Activated T-cell treated with anti-CD3 and anti-CD28 coated beads, Interleukin-2, amount 50 U/mL, for 72 hours (primary cell): ENCODE data around the gene GDPD3. TPM values are rescaled to one million over a fixed set of nuclear protein-coding genes. Genes with fewer than 3 reads are reported as not detected.
A peak's percentile ranks its signal among the peaks of the same experiment; 100 is the strongest.

Experiments
- ATAC-seq, 2 donors: fragments of 150-1000 bp; cut with Tn5 transposase; replicated peaks in 1 of 2; 2 replicates each; pipeline ENCODE4 v1.10.0; 2021; ENCODE audit warnings: moderate library complexity in 2 of 2, mild to moderate bottlenecking in 1 of 2
- DNase-seq, 2 donors: peaks; one replicate each; pipeline ENCODE4 v3.0.0; 2021 to 2022; ENCODE audit warnings: mixed read lengths in 1 of 2
- H3K27ac Mint-ChIP-seq: one replicate; pipeline ENCODE4 v1.8.0; 2022; ENCODE audit warnings: mild to moderate bottlenecking, moderate library complexity, mixed read lengths
- H3K27me3 Mint-ChIP-seq: one replicate; pipeline ENCODE4 v1.8.0; 2022; ENCODE audit warnings: low read depth, mixed read lengths
- H3K36me3 Mint-ChIP-seq, 2 donors: one replicate each; pipeline ENCODE4 v1.8.0; 2022; ENCODE audit warnings: mixed read lengths in 2 of 2, mild to moderate bottlenecking in 1 of 2; ENCODE audit not compliant: insufficient read depth in 2 of 2
- H3K4me1 Mint-ChIP-seq: one replicate; pipeline ENCODE4 v1.8.0; 2022; ENCODE audit warnings: low read depth, mixed read lengths
- H3K4me3 Mint-ChIP-seq, 2 donors: one replicate each; pipeline ENCODE4 v1.8.0; 2022; ENCODE audit warnings: mild to moderate bottlenecking in 2 of 2, mixed read lengths in 2 of 2, moderate library complexity in 2 of 2
- H3K9me3 Mint-ChIP-seq, 2 donors: one replicate each; pipeline ENCODE4 v1.8.0; 2022; ENCODE audit warnings: mixed read lengths in 2 of 2
- total RNA-seq, 2 donors: library from RNA; stranded (reverse); gene quantifications; one replicate each; pipeline ENCODE4 v1.2.3, GENCODE V29; 2022

GDPD3 gene
- total RNA-seq, 2 donors from 2014 or later = 13.9 to 20.5 TPM

- Mint-ChIP-seq H3K27ac (peak overlapping the region; percentile 99), H3K9me3 (no peaks in the 10 kb centered on the region), H3K4me1 (peaks cover 32% of the 10 kb centered on the region), H3K27me3 (no peaks in the 10 kb centered on the region), H3K4me3 (peak overlapping the region; percentile 99 to 100), H3K36me3 (peaks cover 18 to 27% of the 10 kb centered on the region in 2 donors)
- peak; percentile 28 to 42 for ATAC-seq
- peak; percentile 76 to 81 for DNase-seq
Observed at GRCh38 chr16:30063893-30064728, 49.2 kb downstream of the GDPD3 start.

- Mint-ChIP-seq H3K9me3 (no peaks in the 10 kb centered on the region), H3K4me3 (peak overlapping the region; percentile 99 to 100), H3K36me3 (peaks cover 15 to 20% of the 10 kb centered on the region in 2 donors), H3K27me3 (no peaks in the 10 kb centered on the region), H3K27ac (peak overlapping the region; percentile 99), H3K4me1 (peaks cover 25% of the 10 kb centered on the region)
- ATAC-seq (no peak), DNase-seq (no peak)
Observed at GRCh38 chr16:30063278-30063892, 50.0 kb downstream of the GDPD3 start.

GRCh38 chr16:30060836-30061554 lies 52.3 kb downstream of the GDPD3 start:
- ATAC-seq (no peak), DNase-seq (no peak)
- H3K9me3 Mint-ChIP-seq = no peaks in the 10 kb centered on the region
- no peak overlapping the region for H3K27ac Mint-ChIP-seq
- H3K4me3 Mint-ChIP-seq = no peak overlapping the region
- H3K27me3 Mint-ChIP-seq = no peaks in the 10 kb centered on the region
- H3K36me3 Mint-ChIP-seq = peaks cover 4 to 6% of the 10 kb centered on the region in 2 donors
- H3K4me1 Mint-ChIP-seq = peaks cover 10% of the 10 kb centered on the region

GRCh38 chr16:30060346-30060745 lies 53.0 kb downstream of the GDPD3 start:
- H3K4me3 Mint-ChIP-seq = no peak overlapping the region
- no peaks in the 10 kb centered on the region for H3K9me3 Mint-ChIP-seq
- H3K27me3 Mint-ChIP-seq = no peaks in the 10 kb centered on the region
- peaks cover 3 to 4% of the 10 kb centered on the region in 2 donors for H3K36me3 Mint-ChIP-seq
- DNase-seq (no peak), ATAC-seq (no peak)
- peaks cover 15% of the 10 kb centered on the region for H3K4me1 Mint-ChIP-seq
- H3K27ac Mint-ChIP-seq = no peak overlapping the region

GRCh38 chr16:30054959-30055553 lies 58.3 kb downstream of the GDPD3 start:
- DNase-seq (peak; percentile 66 to 73), ATAC-seq (peak; percentile 72 to 73)
- H3K4me1 Mint-ChIP-seq = peaks cover 38% of the 10 kb centered on the region
- no peaks in the 10 kb centered on the region for H3K27me3 Mint-ChIP-seq
- no peak overlapping the region for H3K27ac Mint-ChIP-seq
- no peaks in the 10 kb centered on the region for H3K9me3 Mint-ChIP-seq
- peak overlapping the region; percentile 30 to 48 for H3K4me3 Mint-ChIP-seq
- peaks cover 0 to 4% of the 10 kb centered on the region in 2 donors for H3K36me3 Mint-ChIP-seq

Other genes with a start within 250 kb of the GDPD3 start
- under 1 TPM; 0.31 to 0.44 TPM for gene SEZ6L2, start 214.0 kb downstream of the GDPD3 start, total RNA-seq
- under 1 TPM; 0.82 to 0.93 TPM for gene ASPHD1, start 213.0 kb downstream of the GDPD3 start, total RNA-seq
- 10 to 100 TPM; 45.3 to 46.8 TPM for gene KCTD13, start 187.3 kb downstream of the GDPD3 start, total RNA-seq
- gene TMEM219, start 151.5 kb downstream of the GDPD3 start, total RNA-seq = 10 to 100 TPM; 84.5 to 84.7 TPM
- 10 to 100 TPM; 31.1 to 35.0 TPM for gene TAOK2, start 139.7 kb downstream of the GDPD3 start, total RNA-seq
- 10 to 100 TPM; 38.8 to 45.8 TPM for gene HIRIP3, start 117.9 kb downstream of the GDPD3 start, total RNA-seq
- gene INO80E, start 117.3 kb downstream of the GDPD3 start, total RNA-seq = 100 to 1,000 TPM in 1 of 2 donors, 10 to 100 TPM in 1; 98.5 to 116 TPM
- gene DOC2A, start 102.5 kb downstream of the GDPD3 start, total RNA-seq = under 1 TPM in 1 of 2 donors, not detected in 1; 0.43 TPM
- gene C16orf92, start 90.3 kb downstream of the GDPD3 start, total RNA-seq = not detected
- 1 to 10 TPM; 4.5 to 6.9 TPM for gene TLCD3B, start 82.3 kb downstream of the GDPD3 start, total RNA-seq
- 100 to 1,000 TPM; 857 to 918 TPM for gene ALDOA, start 47.8 kb downstream of the GDPD3 start, total RNA-seq
- 100 to 1,000 TPM; 114 to 124 TPM for gene PPP4C, start 37.5 kb downstream of the GDPD3 start, total RNA-seq
- gene TBX6, start 21.6 kb downstream of the GDPD3 start, total RNA-seq = 1 to 10 TPM; 4.2 to 5.8 TPM
- 10 to 100 TPM; 60.2 to 77.8 TPM for gene YPEL3, start 17.3 kb downstream of the GDPD3 start, total RNA-seq
- 100 to 1,000 TPM in 1 of 2 donors, 10 to 100 TPM in 1; 84.8 to 103 TPM for gene MAPK3, start 9.7 kb upstream of the GDPD3 start, total RNA-seq
- 100 to 1,000 TPM; 843 to 987 TPM for gene CORO1A, start 70.1 kb upstream of the GDPD3 start, total RNA-seq
- 10 to 100 TPM; 73.7 to 87.3 TPM for gene BOLA2B, start 80.1 kb upstream of the GDPD3 start, total RNA-seq
- gene SLX1A, start 80.3 kb upstream of the GDPD3 start, total RNA-seq = 100 to 1,000 TPM in 1 of 2 donors, 10 to 100 TPM in 1; 48.1 to 129 TPM
- 10 to 100 TPM; 16.6 to 20.1 TPM for gene SULT1A3, start 85.7 kb upstream of the GDPD3 start, total RNA-seq
- gene NPIPB13, start 134.9 kb upstream of the GDPD3 start, total RNA-seq = 10 to 100 TPM; 18.5 to 20.4 TPM
- 10 to 100 TPM; 61.9 to 63.5 TPM for gene CD2BP2, start 241.8 kb upstream of the GDPD3 start, total RNA-seq